GM21390 (cell line): ENCODE results near the gene OR10T2.
"Not testable (repeated sequence)": the region's sequence is repeated elsewhere in the genome, so short reads cannot be mapped to it uniquely, and the experiment has no call there.

Experiments used
- ATAC-seq: cut with Tn5 transposase; IDR thresholded peaks from one replicate; pipeline ENCODE4 v1.9.1; 2021; ENCODE audit not compliant: unreplicated experiment

Gene OR10T2, protein sequence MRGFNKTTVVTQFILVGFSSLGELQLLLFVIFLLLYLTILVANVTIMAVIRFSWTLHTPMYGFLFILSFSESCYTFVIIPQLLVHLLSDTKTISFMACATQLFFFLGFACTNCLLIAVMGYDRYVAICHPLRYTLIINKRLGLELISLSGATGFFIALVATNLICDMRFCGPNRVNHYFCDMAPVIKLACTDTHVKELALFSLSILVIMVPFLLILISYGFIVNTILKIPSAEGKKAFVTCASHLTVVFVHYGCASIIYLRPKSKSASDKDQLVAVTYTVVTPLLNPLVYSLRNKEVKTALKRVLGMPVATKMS

GRCh38 chr1:158398818-158399514 is at the start of gene OR10T2:
Gene OR10T2 (minus strand): TSS chr1:158399466. CDS start chr1:158399466, 0 bp downstream.
- no peak for ATAC-seq

DNA sequence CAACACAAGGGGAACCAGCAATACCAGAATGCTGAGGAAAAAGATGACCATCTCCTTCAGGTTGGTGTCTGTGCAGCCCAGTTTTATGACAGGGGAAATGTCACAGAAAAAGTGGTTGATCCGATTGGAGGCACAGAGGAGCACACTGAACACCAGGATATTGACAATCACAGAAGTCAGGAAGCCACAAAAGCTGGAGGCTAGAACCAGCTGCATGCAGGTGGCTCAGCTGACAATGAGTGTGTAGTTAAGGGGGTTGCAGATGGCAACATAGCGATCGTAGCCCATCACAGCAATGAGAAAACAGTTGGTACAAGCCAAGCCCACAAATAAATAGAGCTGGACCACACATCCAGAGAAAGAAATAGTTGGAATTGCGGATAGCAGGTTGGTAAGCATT is 46.1 kb upstream of the OR10T2 start:
- ATAC-seq, result no peak

DNA sequence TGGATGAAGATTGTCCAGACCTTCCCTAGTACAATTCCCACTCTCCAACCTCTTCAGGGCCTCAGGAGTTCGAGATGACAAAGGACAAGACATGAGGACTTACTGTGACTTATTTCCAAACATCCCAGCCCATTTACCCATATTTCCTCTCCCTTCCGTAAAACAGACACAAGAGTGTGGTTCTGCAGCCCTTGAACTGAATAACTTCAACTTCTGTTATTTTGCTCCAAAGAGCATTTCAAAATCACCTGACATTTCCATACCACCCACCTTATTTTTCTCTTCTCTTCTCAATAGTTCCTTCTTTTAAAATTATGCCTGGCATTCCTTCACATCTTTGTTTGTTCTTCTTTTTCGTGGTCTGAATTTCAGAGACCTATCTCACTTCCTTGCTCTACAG is 35.5 kb upstream of the OR10T2 start:
- no peak for ATAC-seq

DNA sequence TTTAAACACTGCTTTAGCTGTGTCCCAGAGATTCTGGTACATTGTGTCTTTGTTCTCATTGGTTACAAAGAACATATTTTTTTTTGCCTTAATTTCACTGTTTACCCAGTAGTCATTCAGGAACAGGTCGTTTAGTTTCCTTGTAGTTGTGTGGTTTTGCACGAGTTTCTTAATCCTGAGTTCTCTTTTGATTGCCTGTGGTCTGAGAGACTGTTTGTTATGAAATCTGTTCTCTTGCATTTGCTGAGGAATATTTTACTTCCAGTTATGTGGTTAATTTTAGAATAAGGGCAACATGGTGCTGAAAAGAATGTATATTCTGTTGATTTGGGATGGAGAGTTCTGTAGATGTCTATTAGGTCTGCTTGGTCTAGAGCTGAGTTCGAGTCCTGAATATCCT is 30.9 kb upstream of the OR10T2 start:
- not testable (repeated sequence) for ATAC-seq

DNA sequence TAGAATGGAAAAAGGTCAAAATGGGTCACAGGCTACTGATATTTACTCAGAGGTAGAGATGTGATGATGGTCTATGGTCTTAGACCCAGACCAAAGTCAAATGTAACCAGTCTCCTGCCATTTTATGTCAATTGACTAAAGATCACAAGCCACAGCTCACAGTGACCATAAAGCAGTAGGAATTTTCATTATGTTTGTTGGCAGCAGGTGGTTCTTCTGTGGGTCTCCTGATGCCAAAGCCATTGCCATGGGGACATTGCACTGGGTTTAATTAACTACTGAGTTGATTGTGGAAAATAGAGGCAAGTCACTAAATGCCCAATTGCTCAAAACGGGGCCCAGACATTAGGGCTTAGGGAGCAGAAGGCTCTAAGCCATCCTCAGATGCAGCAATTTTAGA is 26.9 kb upstream of the OR10T2 start, which contains the start of gene OR10K2:
OR10K2 (minus strand) TSS at position 101 of the 400 bp plus-strand sequence. CDS start 5,371 bp downstream, outside the sequence.
- no peak for ATAC-seq

DNA sequence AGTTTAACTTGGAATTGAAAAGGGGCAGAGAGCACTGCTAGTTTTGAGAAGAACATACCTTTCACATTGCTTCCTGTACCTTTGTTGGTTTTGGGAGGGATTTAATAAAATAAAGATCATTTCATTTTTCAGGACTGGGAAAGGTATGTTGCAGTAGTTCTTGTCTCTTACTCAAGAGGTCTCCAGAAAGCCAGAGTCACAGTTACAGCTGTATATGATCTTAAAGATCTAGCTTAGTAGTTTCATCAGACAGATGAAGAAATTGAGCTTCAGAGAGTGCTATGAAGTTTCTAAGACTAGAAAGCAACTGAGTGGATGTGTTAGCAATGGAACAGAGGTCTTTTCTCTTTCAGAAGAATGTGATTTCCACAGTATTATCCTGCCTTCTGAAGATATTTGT is 25.8 kb upstream of the OR10T2 start:
- ATAC-seq, result no peak

- ATAC-seq, result no peak
Observed at GRCh38 chr1:158422212-158422611, 22.9 kb upstream of the OR10T2 start.

GRCh38 chr1:158417586-158417985 is 18.3 kb upstream of the OR10T2 start:
- ATAC-seq, result no peak

DNA sequence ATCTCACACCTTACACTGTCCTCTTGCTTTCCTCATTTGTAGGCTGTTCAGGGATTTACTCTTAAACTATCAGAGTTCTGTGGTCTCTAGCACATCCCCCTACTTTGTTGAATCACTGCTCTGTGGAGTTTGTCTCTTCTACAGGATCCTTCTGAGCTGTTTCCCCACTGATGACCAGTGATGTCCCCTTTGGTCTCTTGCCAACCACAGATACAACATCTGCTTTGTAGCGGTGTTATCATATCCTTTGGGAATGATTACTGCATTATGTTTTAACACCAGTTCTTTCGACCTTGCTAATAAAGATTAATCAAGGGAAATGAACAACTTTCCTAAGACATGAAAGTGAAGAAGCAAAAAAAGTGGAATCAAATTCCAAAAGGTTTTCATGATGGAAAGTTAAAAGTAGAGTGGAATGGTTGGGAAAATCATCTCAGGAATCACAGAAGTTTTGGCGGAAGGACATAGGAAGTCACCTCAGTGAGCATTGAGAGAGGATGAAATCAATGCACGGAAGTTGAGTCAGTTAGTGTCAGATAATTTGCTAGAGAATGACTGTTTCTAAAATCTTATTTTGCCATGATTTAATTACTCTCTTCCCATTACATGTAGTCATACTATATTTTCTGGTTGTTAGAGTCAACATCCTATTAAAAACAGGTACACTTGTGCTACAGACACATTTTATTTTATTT is 15.5 kb upstream of the OR10T2 start:
- no peak for ATAC-seq

- ATAC-seq, result no peak
Observed at GRCh38 chr1:158407092-158407491, 7.8 kb upstream of the OR10T2 start.

DNA sequence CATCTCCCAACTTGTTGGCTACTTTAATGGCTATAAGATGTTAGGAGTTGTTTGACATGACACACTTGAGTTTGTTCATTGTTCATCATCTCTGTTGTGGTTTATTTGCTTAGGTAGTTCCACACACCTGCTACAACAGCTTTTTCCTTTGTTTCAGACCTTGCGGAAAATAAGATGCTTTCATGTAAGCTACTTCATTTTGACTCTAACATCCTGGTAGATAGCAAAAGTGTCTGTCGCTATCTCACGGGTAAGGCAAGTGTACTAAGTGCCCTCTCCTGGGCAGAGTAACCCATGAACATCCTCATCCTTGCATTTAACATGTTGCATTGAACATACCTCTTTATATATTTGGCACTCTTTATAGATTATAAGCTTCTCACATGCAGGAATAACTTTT is 1.6 kb upstream of the OR10T2 start:
- ATAC-seq, result no peak

DNA sequence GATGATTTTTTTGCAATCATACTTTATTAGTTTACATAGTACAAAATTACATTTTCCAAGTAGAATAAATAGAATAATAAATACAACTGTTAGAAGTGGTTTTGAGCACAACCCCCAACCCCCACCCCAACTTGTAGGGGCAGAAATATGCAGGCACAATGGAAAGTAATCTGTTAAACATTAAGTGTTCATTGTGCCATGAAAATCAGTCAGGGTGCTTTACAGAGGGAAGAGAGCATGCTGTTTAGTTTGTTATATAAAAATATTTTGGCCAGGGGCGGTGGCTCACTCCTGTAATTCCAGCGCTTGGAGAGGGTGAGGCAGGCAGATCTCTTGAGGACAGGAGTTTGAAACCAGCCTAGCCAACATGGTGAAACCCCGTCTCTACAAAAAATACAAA is 2.6 kb downstream of the OR10T2 start:
- ATAC-seq, result no peak

DNA sequence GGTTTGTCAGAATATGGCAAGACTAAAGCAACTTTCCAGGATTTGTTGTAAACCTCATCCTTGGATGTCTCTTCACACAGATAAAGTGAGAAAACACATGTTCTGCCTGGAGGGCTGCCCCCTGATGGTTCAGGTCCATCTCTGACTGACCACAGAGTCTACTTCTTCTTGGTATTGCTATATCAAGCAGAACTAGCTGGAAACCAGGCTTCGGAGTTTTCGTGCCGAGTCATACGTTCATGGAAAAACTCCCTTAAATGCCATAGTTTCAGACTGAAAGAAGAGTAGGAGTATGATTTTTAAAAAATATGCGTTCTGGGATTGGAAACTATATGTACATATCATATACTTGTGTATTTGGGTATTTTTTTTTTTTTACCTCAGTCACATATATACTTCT is 5.8 kb downstream of the OR10T2 start:
- ATAC-seq, result no peak

DNA sequence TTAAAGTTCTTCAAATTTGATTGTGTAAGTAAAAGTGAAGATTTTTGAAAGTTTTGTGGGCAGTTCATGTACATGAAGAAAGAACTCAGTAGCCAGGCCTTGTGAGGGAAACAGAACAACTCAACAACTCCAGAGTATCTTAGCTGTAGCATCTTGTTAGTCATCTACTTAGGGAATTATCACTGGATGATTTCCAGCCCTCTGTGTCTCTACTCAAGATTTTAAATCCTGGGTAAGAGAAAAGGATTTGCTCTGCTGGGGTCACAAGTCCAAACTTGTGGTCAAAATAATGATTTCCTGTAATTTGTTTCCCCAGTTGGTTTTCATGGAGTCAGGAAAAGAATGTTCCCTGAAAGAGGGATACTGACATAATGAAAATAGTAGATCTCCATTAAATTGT is 8.2 kb downstream of the OR10T2 start:
- ATAC-seq, result no peak

DNA sequence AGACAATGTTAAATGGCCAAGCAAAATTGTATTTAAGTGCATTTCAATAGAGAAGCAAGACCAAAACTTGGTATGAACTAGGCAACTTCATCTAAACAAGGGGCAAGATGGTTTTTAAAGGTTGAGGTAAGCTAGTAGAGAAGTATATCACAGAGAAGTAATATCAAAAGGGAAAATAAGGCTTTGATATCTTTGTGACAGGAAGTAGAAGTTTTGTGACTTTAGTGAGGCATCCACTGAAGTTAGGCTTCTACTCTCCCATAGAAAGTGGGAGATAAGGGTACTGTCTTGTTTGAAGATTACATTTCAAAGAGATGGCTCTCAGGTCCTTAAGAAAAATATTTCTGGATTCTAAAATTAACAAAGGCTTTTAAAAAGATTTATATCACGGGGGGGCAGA is 8.9 kb downstream of the OR10T2 start:
- ATAC-seq, result no peak

DNA sequence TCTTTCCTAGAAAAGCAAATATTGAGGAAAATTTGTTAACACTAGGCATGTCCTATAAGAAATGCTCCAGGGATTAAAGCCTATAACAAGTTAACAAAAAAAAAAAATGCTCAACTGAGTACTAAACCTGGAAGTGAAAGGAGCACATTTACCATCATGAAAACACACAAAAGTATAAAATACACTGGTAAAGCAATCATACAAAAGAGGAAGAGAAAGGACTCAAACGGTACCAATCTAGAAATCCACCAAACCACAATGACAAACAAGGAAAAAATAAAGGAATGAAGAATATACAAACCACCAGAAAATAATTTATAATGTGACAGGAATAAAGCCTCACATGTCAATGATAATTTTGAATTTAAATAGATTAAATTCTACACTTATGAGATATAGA is 24.4 kb downstream of the OR10T2 start:
- ATAC-seq, result no peak

GRCh38 chr1:158374101-158374500 is 25.2 kb downstream of the OR10T2 start:
- ATAC-seq, result not testable (repeated sequence)

- ATAC-seq, result peak; percentile 98
Observed at GRCh38 chr1:158371188-158371953, 27.9 kb downstream of the OR10T2 start.

GRCh38 chr1:158366783-158367182 is 32.5 kb downstream of the OR10T2 start:
- ATAC-seq, result no peak

- ATAC-seq, result no peak
Observed at GRCh38 chr1:158362941-158363340, 36.3 kb downstream of the OR10T2 start.

DNA sequence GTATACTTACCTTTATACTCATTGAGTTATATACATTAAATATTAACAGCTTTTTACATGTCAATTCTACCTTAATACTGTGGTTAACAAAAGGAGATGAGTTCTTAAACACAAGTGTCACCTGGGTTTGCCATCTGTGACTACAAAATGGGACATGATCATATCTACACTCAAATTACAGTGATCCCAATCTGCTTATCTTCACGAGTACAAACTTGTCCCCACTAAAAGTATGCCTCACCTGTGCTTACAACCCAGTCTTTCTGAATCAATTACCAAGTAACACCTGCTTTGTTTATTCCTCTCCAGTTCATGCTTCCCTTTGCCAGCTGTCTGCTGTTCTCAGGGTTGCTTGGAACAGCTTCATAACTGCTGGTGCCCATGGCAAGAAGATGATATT is 36.8 kb downstream of the OR10T2 start:
- ATAC-seq, result no peak
